Suppressor macrophage treated with lipopolysaccharide for 1 hour (primary cell): Measurements from ENCODE around the gene PHC3.

ENCODE experiments used
- DNase-seq, 3 donors: peaks; one replicate each; pipeline ENCODE4 v3.0.0-alpha.2; 2020 to 2022

The PHC3 gene

GRCh38 chr3:170180079-170180907 is 1.2 kb downstream of the PHC3 start:
- DNase-seq = peak; percentile 10 to 71 (median 40)

- DNase-seq = peak; percentile 20 to 59 (median 51)
These were observed 2.1 kb downstream of the PHC3 start for GRCh38 chr3:170179432-170179831.

- DNase-seq = no peak
These were observed 2.9 kb downstream of the PHC3 start for GRCh38 chr3:170178651-170179050.

- peak in 2 of 3 donors; percentile 28 to 59 for DNase-seq
These were observed 10.0 kb downstream of the PHC3 start for GRCh38 chr3:170171563-170171962.

- no peak for DNase-seq
These were observed 16.8 kb downstream of the PHC3 start for GRCh38 chr3:170164717-170165116.

GRCh38 chr3:170163956-170164645 is 17.4 kb downstream of the PHC3 start:
- DNase-seq = no peak

- DNase-seq = peak in 1 of 3 donors; percentile 27
These were observed 18.9 kb downstream of the PHC3 start for GRCh38 chr3:170162630-170163029.

- DNase-seq = peak in 2 of 3 donors; percentile 42 to 44
These were observed 19.5 kb downstream of the PHC3 start for GRCh38 chr3:170162052-170162451.

- DNase-seq = no peak
These were observed 21.6 kb downstream of the PHC3 start for GRCh38 chr3:170159933-170160332.

- DNase-seq = no peak
These were observed 22.1 kb downstream of the PHC3 start for GRCh38 chr3:170159459-170159858.

GRCh38 chr3:170155604-170156003 is 25.9 kb downstream of the PHC3 start:
- no peak for DNase-seq

- peak in 1 of 3 donors; percentile 25 for DNase-seq
These were observed 26.9 kb downstream of the PHC3 start for GRCh38 chr3:170154569-170155143.

- no peak for DNase-seq
These were observed 27.4 kb downstream of the PHC3 start for GRCh38 chr3:170154084-170154483.

- no peak for DNase-seq
These were observed 30.0 kb downstream of the PHC3 start for GRCh38 chr3:170151536-170151935.

GRCh38 chr3:170149016-170149415 is 32.5 kb downstream of the PHC3 start:
- DNase-seq = no peak

GRCh38 chr3:170145278-170145677 is 36.3 kb downstream of the PHC3 start:
- no peak for DNase-seq

GRCh38 chr3:170144437-170144843 is 37.1 kb downstream of the PHC3 start:
- DNase-seq = peak in 1 of 3 donors; percentile 22

- no peak for DNase-seq
These were observed 39.2 kb downstream of the PHC3 start for GRCh38 chr3:170142373-170142772.

GRCh38 chr3:170137986-170138385 is 43.5 kb downstream of the PHC3 start:
- no peak for DNase-seq

- peak; percentile 14 to 29 (median 15) for DNase-seq
These were observed 49.2 kb downstream of the PHC3 start for GRCh38 chr3:170132335-170132734.

- DNase-seq = no peak
These were observed 51.0 kb downstream of the PHC3 start for GRCh38 chr3:170130532-170130931.

GRCh38 chr3:170128977-170129431 is 52.5 kb downstream of the PHC3 start:
- peak; percentile 13 to 29 (median 17) for DNase-seq

GRCh38 chr3:170128259-170128976 is 53.1 kb downstream of the PHC3 start:
- DNase-seq = no peak
